GM21390 (cell line): ENCODE measurements around the gene BSN.
"Not testable (repeated sequence)": the region's sequence is repeated elsewhere in the genome, so short reads cannot be mapped to it uniquely, and the experiment has no call there.

Source experiments
- ATAC-seq: cut with Tn5 transposase; IDR thresholded peaks from one replicate; pipeline ENCODE4 v1.9.1; 2021; ENCODE audit not compliant: unreplicated experiment

BSN gene

GRCh38 chr3:49535971-49536874 lies 18.1 kb upstream of the BSN start:
- no peak for ATAC-seq

- no peak for ATAC-seq
Observed at GRCh38 chr3:49536875-49537533, 17.3 kb upstream of the BSN start.

GRCh38 chr3:49539659-49540560 lies 14.4 kb upstream of the BSN start:
- peak; percentile 94 for ATAC-seq

GRCh38 chr3:49552087-49552486 lies 2.2 kb upstream of the BSN start:
- no peak for ATAC-seq

- no peak for ATAC-seq
Observed at GRCh38 chr3:49553324-49553691, 969 bp upstream of the BSN start.

GRCh38 chr3:49554633-49555265 lies 472 bp downstream of the BSN start:
- ATAC-seq, result peak; percentile 59

- ATAC-seq, result no peak
Observed at GRCh38 chr3:49556500-49557275, 2.4 kb downstream of the BSN start.

- no peak for ATAC-seq
Observed at GRCh38 chr3:49563040-49563578, 8.8 kb downstream of the BSN start.

GRCh38 chr3:49563766-49564165 lies 9.5 kb downstream of the BSN start:
- no peak for ATAC-seq

GRCh38 chr3:49566312-49566711 lies 12.0 kb downstream of the BSN start:
- no peak for ATAC-seq

GRCh38 chr3:49567406-49567805 lies 13.1 kb downstream of the BSN start:
- no peak for ATAC-seq

GRCh38 chr3:49568965-49569364 lies 14.7 kb downstream of the BSN start:
- no peak for ATAC-seq

GRCh38 chr3:49570028-49570654 lies 15.9 kb downstream of the BSN start:
- no peak for ATAC-seq

GRCh38 chr3:49582177-49582576 lies 27.9 kb downstream of the BSN start:
- no peak for ATAC-seq

- not testable (repeated sequence) for ATAC-seq
Observed at GRCh38 chr3:49585261-49585755, 31.0 kb downstream of the BSN start.

GRCh38 chr3:49591615-49592014 lies 37.3 kb downstream of the BSN start:
- ATAC-seq, result no peak

- no peak for ATAC-seq
Observed at GRCh38 chr3:49593041-49593440, 38.8 kb downstream of the BSN start.

GRCh38 chr3:49600781-49601180 lies 46.5 kb downstream of the BSN start:
- ATAC-seq, result no peak

GRCh38 chr3:49601358-49602048 lies 47.2 kb downstream of the BSN start:
- no peak for ATAC-seq
